Measurements from ENCODE around the gene HDAC4. TPM values are rescaled to one million over a fixed set of nuclear protein-coding genes. Genes with fewer than 3 reads are reported as not detected.

Gene HDAC4
- total RNA-seq, 4 donors from 2014 or later, result 24.8 to 82.9 (median 41.3) TPM

GRCh38 chr2:239225371-239225851, 175.4 kb downstream of the HDAC4 start:
- TF ChIP-seq, protein P1, sequence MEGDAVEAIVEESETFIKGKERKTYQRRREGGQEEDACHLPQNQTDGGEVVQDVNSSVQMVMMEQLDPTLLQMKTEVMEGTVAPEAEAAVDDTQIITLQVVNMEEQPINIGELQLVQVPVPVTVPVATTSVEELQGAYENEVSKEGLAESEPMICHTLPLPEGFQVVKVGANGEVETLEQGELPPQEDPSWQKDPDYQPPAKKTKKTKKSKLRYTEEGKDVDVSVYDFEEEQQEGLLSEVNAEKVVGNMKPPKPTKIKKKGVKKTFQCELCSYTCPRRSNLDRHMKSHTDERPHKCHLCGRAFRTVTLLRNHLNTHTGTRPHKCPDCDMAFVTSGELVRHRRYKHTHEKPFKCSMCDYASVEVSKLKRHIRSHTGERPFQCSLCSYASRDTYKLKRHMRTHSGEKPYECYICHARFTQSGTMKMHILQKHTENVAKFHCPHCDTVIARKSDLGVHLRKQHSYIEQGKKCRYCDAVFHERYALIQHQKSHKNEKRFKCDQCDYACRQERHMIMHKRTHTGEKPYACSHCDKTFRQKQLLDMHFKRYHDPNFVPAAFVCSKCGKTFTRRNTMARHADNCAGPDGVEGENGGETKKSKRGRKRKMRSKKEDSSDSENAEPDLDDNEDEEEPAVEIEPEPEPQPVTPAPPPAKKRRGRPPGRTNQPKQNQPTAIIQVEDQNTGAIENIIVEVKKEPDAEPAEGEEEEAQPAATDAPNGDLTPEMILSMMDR (IDR thresholded peaks at IDR 0.05; ENCODE audit: low read depth), result no peak

GRCh38 chr2:239224955-239225354, 175.9 kb downstream of the HDAC4 start:
- TF ChIP-seq, protein P1 (IDR thresholded peaks at IDR 0.05; ENCODE audit: low read depth), result no peak

DNA sequence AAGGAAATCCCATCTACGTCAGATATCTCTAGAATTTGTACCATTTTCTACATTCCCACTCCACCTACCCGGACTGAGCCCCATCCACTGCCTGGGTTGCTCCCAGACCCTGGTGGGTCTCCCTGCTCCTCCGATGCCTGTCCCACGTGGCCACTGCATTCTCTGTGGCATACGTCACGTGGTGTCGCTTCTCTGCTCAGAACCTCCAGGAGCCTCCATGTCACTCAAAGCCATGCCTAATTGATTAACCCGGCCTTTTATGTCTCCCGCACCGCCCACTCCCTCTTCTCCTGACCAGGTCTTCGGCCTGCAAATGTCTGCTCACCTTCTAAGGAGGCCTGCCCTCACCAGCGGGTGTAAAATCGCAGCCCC, 176.6 kb downstream of the HDAC4 start:
- TF ChIP-seq, protein P1 (IDR thresholded peaks at IDR 0.05; ENCODE audit: low read depth), result no peak

- TF ChIP-seq, protein P1 (IDR thresholded peaks at IDR 0.05; ENCODE audit: low read depth), result no peak
These were observed 177.3 kb downstream of the HDAC4 start for GRCh38 chr2:239223310-239224198.

DNA sequence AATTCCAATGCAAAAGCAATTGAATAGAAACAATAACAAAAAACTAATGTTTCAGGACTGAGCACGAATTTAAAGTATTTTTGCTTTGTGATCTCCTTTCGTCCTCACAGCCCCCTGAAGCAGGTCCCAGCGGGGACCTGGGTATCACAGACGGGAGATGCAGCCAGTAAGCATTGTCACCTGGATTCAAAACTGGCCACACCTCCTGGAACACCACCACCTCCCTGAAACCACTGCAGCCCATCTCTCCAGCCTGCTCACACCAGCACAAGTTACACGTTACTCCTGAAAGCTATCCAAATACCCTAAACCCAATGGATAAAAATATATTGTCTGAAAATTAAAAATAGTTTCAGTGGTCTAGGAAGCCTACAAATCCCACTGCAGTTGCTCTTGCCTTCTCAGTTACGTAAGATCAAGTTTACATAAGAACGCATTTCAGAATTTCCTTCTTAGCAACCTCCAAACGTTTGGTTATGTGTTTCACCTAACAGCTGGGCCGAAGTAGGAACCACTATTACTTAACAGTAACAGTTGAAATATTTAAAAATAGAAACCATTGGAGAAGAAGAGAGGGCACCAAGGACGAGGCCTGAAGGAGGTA, 178.0 kb downstream of the HDAC4 start:
- TF ChIP-seq, protein P1 (IDR thresholded peaks at IDR 0.05; ENCODE audit: low read depth), result no peak

DNA sequence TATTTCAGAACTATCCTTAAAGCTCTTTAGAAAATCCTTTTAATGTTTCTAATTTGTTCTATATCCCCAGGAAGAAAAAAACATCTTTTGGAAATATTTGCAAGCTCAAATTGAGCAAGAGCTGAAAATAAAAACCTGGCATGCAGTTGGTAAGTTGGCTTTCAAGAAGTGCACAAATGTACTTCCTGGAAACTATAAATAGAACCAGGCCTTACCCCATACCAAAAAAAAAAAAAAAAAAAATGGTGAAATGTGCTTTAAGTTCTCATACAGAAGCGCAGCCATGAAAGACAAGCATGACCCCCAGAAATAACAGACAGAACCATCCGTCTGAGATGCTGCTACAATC, 178.5 kb downstream of the HDAC4 start:
- TF ChIP-seq, protein P1 (IDR thresholded peaks at IDR 0.05; ENCODE audit: low read depth), result no peak

DNA sequence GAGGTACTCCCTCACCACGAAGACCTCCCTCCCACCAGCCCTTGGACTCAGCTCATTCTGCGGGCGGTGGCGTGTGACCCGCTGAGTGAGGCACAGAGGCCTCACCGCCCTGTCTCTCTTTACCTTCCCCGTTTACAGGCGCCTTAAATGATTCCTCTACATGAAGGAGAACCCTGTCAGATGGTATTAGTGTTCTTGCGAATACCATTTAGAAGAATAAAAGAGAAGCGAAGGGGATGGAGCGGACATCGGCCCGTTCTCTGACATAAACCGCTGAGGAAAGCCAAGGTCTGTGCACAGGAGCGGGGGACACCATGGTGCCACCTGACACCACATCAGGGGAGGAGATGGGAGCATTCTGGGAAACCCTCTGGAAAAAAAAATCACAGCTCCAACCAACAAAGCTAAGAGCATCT, 179.8 kb downstream of the HDAC4 start:
- TF ChIP-seq, protein P1 (IDR thresholded peaks at IDR 0.05; ENCODE audit: low read depth), result no peak

All from subcutaneous adipose tissue (tissue), 4 donors.